ENCODE measurements around the gene ROCK1.

The ROCK1 gene

GRCh38 chr18:21129566-21130216 lies 18.1 kb upstream of the ROCK1 start:
- TF ChIP-seq CTCF (IDR thresholded peaks at IDR 0.05; ENCODE audit: poor library complexity, severe bottlenecking), result no peak
- DNase-seq (ENCODE audit: low spot score) (no peak), ATAC-seq (ENCODE audit: low read depth) (no peak)
- no peaks in the 10 kb centered on the region for H3K36me3 ChIP-seq (ENCODE audit: low read depth)
- no peaks in the 10 kb centered on the region for H3K9me3 ChIP-seq (ENCODE audit: severe bottlenecking)
- H3K4me3 ChIP-seq (ENCODE audit: severe bottlenecking), result no peak overlapping the region
- H3K27ac ChIP-seq (ENCODE audit: poor library complexity, severe bottlenecking), result no peak overlapping the region
- H3K4me1 ChIP-seq (ENCODE audit: insufficient read depth, poor library complexity, severe bottlenecking), result no peaks in the 10 kb centered on the region
- no peaks in the 10 kb centered on the region for H3K27me3 ChIP-seq (ENCODE audit: insufficient read depth, poor library complexity, severe bottlenecking)

- H3K9me3 ChIP-seq (ENCODE audit: severe bottlenecking), result no peaks in the 10 kb centered on the region
- no peaks in the 10 kb centered on the region for H3K27me3 ChIP-seq (ENCODE audit: insufficient read depth, poor library complexity, severe bottlenecking)
- no peaks in the 10 kb centered on the region for H3K4me1 ChIP-seq (ENCODE audit: insufficient read depth, poor library complexity, severe bottlenecking)
- no peak overlapping the region for H3K4me3 ChIP-seq (ENCODE audit: severe bottlenecking)
- DNase-seq (ENCODE audit: low spot score) (no peak), ATAC-seq (ENCODE audit: low read depth) (no peak)
- no peaks in the 10 kb centered on the region for H3K36me3 ChIP-seq (ENCODE audit: low read depth)
- no peak for TF ChIP-seq CTCF (IDR thresholded peaks at IDR 0.05; ENCODE audit: poor library complexity, severe bottlenecking)
- H3K27ac ChIP-seq (ENCODE audit: poor library complexity, severe bottlenecking), result no peak overlapping the region
Measured at GRCh38 chr18:21123290-21123926, 11.8 kb upstream of the ROCK1 start.

GRCh38 chr18:21118806-21119205 lies 7.2 kb upstream of the ROCK1 start:
- H3K27ac ChIP-seq (ENCODE audit: poor library complexity, severe bottlenecking), result no peak overlapping the region
- DNase-seq (ENCODE audit: low spot score), result no peak
- TF ChIP-seq CTCF (IDR thresholded peaks at IDR 0.05; ENCODE audit: poor library complexity, severe bottlenecking), result no peak

GRCh38 chr18:21117409-21118131 lies 6.0 kb upstream of the ROCK1 start:
- ATAC-seq (ENCODE audit: low read depth), result 0 out of 3 replicates have a peak, but pooled peaks have one; percentile 35
- H3K27me3 ChIP-seq (ENCODE audit: insufficient read depth, poor library complexity, severe bottlenecking), result no peaks in the 10 kb centered on the region
- H3K4me3 ChIP-seq (ENCODE audit: severe bottlenecking), result no peak overlapping the region
- no peak for TF ChIP-seq CTCF (IDR thresholded peaks at IDR 0.05; ENCODE audit: poor library complexity, severe bottlenecking)
- no peaks in the 10 kb centered on the region for H3K4me1 ChIP-seq (ENCODE audit: insufficient read depth, poor library complexity, severe bottlenecking)
- no peak for DNase-seq (ENCODE audit: low spot score)
- no peaks in the 10 kb centered on the region for H3K36me3 ChIP-seq (ENCODE audit: low read depth)
- H3K9me3 ChIP-seq (ENCODE audit: severe bottlenecking), result no peaks in the 10 kb centered on the region
- no peak overlapping the region for H3K27ac ChIP-seq (ENCODE audit: poor library complexity, severe bottlenecking)

More at GRCh38 chr18:21118806-21119205, 7.2 kb upstream of the ROCK1 start:
- Histone ChIP-seq H3K4me1 (ENCODE audit: insufficient read depth, poor library complexity, severe bottlenecking) (no peaks in the 10 kb centered on the region), H3K9me3 (ENCODE audit: severe bottlenecking) (no peaks in the 10 kb centered on the region), H3K4me3 (ENCODE audit: severe bottlenecking) (no peak overlapping the region), H3K36me3 (ENCODE audit: low read depth) (no peaks in the 10 kb centered on the region), H3K27me3 (ENCODE audit: insufficient read depth, poor library complexity, severe bottlenecking) (no peaks in the 10 kb centered on the region)
- no peak for ATAC-seq (ENCODE audit: low read depth)

Measured in RWPE2 (cell line).